Measurements from ENCODE around the gene CCNB1IP1. TPM values are rescaled to one million over a fixed set of nuclear protein-coding genes. Genes with fewer than 3 reads are reported as not detected.

CCNB1IP1 gene
- total and polyA plus RNA-seq, 11 donors, result 24.5 to 99.1 (median 55.0) TPM

DNA sequence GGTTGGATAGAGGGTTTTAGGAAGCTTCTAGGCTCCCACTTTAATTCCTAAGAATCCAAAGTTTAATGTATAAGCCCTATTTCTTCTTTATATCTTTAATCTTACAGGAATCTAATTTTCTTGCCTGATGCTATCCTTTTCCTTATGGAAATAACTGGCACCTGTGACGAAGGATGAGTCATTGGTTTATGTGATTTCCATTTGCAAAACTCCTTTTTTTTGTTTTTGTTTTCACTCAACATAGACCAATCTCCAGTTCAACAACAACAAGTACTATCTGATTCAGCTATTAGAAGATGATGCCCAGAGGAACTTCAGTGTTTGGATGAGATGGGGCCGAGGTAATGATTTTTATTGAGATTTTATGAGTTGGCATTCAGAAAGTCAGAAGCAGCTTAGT, 17.2 kb upstream of the CCNB1IP1 start:
- TF ChIP-seq, protein P1, sequence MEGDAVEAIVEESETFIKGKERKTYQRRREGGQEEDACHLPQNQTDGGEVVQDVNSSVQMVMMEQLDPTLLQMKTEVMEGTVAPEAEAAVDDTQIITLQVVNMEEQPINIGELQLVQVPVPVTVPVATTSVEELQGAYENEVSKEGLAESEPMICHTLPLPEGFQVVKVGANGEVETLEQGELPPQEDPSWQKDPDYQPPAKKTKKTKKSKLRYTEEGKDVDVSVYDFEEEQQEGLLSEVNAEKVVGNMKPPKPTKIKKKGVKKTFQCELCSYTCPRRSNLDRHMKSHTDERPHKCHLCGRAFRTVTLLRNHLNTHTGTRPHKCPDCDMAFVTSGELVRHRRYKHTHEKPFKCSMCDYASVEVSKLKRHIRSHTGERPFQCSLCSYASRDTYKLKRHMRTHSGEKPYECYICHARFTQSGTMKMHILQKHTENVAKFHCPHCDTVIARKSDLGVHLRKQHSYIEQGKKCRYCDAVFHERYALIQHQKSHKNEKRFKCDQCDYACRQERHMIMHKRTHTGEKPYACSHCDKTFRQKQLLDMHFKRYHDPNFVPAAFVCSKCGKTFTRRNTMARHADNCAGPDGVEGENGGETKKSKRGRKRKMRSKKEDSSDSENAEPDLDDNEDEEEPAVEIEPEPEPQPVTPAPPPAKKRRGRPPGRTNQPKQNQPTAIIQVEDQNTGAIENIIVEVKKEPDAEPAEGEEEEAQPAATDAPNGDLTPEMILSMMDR (IDR thresholded peaks at IDR 0.05), result no peak
- TF ChIP-seq POLR2A (IDR thresholded peaks at IDR 0.05), result no peak
- 94 to 97% (median 96%) methylated on average over 2 of the region's 2 CpGs for WGBS, 4 donors

DNA sequence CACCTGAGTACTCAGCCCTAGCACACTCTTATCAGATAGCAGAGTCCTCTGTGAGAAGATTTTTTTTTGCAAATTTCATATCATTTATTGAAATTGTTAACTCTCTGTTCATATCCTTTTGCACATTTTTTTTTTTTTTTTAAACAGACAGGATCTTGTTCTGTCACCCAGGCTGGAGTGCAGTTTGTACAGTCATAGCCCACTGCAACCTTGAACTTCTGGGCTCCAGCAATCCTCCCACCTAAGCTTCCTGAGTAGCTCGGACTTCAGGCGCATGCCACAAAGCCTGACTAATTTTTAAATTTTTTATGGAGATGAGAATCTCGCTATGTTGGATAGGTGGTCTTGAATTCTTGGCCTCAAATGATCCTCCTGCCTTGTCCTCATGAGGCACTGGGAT, 14.7 kb upstream of the CCNB1IP1 start:
- DNase-seq, result no peak
- peaks cover 0 to 79% (median 72%) of the 10 kb centered on the region in 9 donors for H3K36me3 ChIP-seq
- H3K27me3 ChIP-seq, result no peaks in the 10 kb centered on the region
- H3K4me1 ChIP-seq, result peaks cover 0 to 8% (median 6%) of the 10 kb centered on the region in 12 donors
- no peak overlapping the region for H3K27ac ChIP-seq
- intact Hi-C loops (cut with DNase I), result loop anchor here in 2 of 10 donors (10.0 kb wide), 1 partner anchor 107 kb away; the partner anchor contains the start of genes APEX1 (in 2 of the 2) and OSGEP (in 2 of the 2)
- no peak overlapping the region for H3K4me3 ChIP-seq
- no peaks in the 10 kb centered on the region for H3K9me3 ChIP-seq
- TF ChIP-seq, protein P1 (IDR thresholded peaks at IDR 0.05), result no peak
- TF ChIP-seq POLR2A (IDR thresholded peaks at IDR 0.05), result no peak
- 90 to 96% (median 91%) methylated on average over 3 of the region's 3 CpGs for WGBS, 4 donors
- ATAC-seq, result no peak

More for the DNA sequence above, 17.2 kb upstream of the CCNB1IP1 start:
- no peak overlapping the region for H3K4me3 ChIP-seq
- intact Hi-C loops (cut with DNase I), result loop anchor here in 2 of 10 donors (2.0 to 5.0 kb wide), 2 partner anchors 23 to 57 kb away; no protein-coding TSS in a partner anchor
- DNase-seq, result no peak
- ATAC-seq, result no peak
- no peaks in the 10 kb centered on the region for H3K27me3 ChIP-seq
- no peak overlapping the region for H3K27ac ChIP-seq
- peaks cover 0 to 100% (median 93%) of the 10 kb centered on the region in 9 donors for H3K36me3 ChIP-seq
- H3K4me1 ChIP-seq, result no peaks in the 10 kb centered on the region
- H3K9me3 ChIP-seq, result no peaks in the 10 kb centered on the region

DNA sequence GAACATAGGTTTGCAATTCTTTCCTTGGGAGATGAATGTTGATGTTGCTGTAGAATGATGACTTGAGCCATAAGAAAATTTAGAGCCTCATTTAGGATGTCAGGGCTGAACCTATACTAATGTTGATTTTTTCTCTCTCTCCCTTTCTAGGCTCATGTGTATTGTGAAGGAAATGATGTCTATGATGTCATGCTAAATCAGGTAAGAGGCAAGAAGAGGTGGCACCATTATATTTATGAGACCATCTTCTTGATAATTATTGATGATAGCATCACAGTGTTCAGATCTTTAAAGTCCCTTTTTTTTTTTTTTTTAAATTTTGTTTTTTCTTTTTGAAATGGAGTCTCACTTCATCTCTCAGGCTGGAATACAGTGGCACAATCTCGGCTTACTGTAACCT, 13.6 kb upstream of the CCNB1IP1 start:
- Histone ChIP-seq H3K36me3 (peaks cover 0 to 68% (median 61%) of the 10 kb centered on the region in 9 donors), H3K4me3 (no peak overlapping the region), H3K9me3 (no peaks in the 10 kb centered on the region), H3K27ac (no peak overlapping the region), H3K27me3 (no peaks in the 10 kb centered on the region), H3K4me1 (peaks cover 0 to 11% (median 6%) of the 10 kb centered on the region in 12 donors)
- intact Hi-C loops (cut with DNase I), result loop anchor here in 2 of 10 donors (10.0 kb wide), 1 partner anchor 108 kb away; the partner anchor contains the start of genes APEX1 (in 2 of the 2) and OSGEP (in 2 of the 2)
- ATAC-seq, result no peak
- 95 to 100% (median 99%) methylated on average over 1 of the region's 1 CpG for WGBS, 4 donors
- no peak for DNase-seq
- no peak for TF ChIP-seq POLR2A (IDR thresholded peaks at IDR 0.05)
- TF ChIP-seq, protein P1 (IDR thresholded peaks at IDR 0.05), result no peak

DNA sequence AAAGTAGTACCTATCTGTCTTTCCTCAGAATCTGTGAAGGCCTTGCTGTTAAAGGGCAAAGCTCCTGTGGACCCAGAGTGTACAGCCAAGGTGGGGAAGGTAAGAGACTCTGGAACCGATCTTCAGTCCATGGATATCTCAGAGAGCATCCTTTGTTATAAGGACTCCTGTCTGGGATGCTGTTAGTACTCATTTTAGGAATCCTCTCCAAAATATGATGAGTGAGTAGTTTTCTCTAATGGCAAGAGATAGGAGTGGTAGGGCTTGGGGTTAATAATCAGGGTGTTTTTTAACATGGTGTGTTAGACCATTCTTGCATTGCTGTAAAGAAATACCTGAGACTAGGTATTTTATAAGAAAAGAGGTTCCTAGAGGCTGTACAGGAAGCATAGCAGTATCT, 12.3 kb upstream of the CCNB1IP1 start:
- TF ChIP-seq, protein P1 (IDR thresholded peaks at IDR 0.05), result no peak
- no peak for TF ChIP-seq POLR2A (IDR thresholded peaks at IDR 0.05)
- Histone ChIP-seq H3K4me1 (peaks cover 0 to 13% (median 6%) of the 10 kb centered on the region in 12 donors), H3K36me3 (peaks cover 0 to 55% (median 48%) of the 10 kb centered on the region in 9 donors), H3K4me3 (no peak overlapping the region), H3K27me3 (no peaks in the 10 kb centered on the region), H3K27ac (no peak overlapping the region), H3K9me3 (no peaks in the 10 kb centered on the region)
- no peak for ATAC-seq
- intact Hi-C loops (cut with DNase I), result loop anchor here in 2 of 10 donors (10.0 kb wide), 1 partner anchor 109 kb away; the partner anchor contains the start of genes APEX1 (in 2 of the 2) and OSGEP (in 2 of the 2)
- WGBS, 4 donors, result 88 to 100% (median 90%) methylated on average over 1 of the region's 1 CpG
- DNase-seq, result no peak
